ENCODE data around the gene RBFOX2.
"Not testable (repeated sequence)": the region's sequence is repeated elsewhere in the genome, so short reads cannot be mapped to it uniquely, and the experiment has no call there.

Gene RBFOX2, protein sequence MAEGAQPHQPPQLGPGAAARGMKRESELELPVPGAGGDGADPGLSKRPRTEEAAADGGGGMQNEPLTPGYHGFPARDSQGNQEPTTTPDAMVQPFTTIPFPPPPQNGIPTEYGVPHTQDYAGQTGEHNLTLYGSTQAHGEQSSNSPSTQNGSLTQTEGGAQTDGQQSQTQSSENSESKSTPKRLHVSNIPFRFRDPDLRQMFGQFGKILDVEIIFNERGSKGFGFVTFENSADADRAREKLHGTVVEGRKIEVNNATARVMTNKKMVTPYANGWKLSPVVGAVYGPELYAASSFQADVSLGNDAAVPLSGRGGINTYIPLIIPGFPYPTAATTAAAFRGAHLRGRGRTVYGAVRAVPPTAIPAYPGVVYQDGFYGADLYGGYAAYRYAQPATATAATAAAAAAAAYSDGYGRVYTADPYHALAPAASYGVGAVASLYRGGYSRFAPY

DNA sequence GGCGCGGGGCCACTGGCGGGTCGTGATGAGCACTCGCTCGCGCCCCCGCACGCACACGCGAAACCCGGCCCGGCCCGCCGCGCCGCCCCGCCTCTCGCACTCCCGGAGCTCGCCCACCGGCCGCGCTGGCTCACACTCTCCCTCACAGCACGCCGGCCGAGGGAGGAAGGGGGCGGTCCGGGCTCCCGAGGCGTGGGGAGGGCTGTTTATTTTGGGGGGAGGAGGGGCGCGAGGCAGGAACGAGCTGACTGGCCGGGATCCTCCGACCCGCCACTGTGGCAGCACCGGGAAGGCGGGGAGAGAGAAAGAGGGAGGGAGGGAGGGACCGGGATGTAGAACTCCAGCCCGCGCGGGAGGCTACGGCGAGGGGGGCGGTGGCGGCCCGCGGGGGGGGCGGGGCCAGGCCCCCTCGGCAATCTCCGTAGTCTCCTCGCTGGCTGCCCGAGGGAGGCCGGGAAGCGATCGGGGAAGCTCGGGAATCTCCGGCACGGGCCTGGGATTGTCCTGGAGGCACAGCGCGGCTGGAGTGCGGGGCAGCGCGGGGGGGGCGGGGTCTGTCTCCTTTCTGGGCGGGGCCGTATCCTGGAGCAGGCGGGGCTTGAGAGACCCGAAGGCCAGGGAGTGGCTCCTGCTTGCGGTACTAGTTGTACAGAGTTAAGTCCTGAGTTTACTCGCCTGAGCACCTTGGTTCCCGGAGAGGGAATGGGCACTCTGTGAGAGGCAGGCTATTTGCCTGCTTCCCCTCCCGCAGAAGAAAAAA, at the start of gene RBFOX2:
RBFOX2 (minus strand) TSS at position 179 of the 760 bp plus-strand sequence. CDS start 399 bp downstream, outside the sequence.
- DNase-seq (ENCODE audit: low read depth): peak; percentile 37

DNA sequence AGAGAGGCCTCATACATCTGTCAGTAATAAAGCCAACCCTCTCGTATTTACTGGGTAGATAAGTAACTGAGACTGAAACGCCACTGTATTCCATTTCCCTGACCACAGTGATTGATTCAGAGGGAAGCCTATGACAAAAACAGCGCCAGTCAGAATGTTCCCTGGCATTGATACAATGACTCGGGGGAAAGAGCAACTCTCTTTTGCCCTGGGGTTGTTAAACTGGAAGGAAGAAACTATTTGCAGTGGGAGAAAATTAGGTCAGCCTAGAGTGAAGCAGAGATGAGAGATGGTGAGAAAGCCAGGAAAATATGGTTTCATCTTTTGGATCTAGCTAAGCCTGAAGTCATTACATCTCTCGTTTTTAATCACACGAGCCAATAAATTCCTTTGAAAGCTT, 48.6 kb upstream of the RBFOX2 start:
- no peak for DNase-seq (ENCODE audit: low read depth)

DNA sequence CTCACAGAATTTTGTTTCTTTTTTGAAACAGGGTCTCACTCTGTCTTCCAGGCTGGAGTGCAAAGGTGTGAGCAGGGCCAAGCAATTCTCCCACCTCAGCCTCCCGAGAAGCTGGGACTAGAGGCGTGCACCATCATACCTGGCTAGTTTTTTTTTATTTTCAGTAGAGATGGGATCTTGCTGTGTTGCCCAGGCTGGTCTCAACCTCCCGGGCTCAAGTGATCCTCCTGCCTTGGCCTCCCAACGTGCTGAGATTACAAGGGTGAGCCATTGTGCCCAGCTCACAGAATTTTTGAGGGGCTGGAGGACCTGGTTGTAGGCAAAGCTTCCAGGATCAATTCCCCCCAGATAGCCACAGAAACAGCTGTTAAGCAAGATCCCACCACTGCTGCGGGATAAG, 47.1 kb upstream of the RBFOX2 start:
- no peak for DNase-seq (ENCODE audit: low read depth)

DNA sequence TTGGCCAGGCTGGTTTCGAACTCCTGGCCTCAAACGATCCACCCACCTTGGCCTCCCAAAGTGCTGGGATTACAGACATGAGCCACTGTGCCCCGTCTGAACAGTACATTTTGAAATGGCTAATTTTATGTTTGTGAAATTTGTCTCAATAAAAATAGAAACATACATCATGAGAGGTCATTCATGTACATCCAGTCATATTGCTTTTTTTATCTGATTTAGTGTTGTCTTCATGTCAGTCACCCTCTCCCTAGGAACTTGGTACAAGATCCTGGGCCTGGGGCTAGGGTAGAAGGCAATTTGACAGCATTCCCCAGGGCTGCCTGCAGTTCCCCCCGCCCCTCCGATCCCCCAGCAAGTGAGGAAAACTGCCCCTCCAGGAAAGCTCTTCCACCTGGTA, 46.6 kb upstream of the RBFOX2 start:
- no peak for DNase-seq (ENCODE audit: low read depth)

DNA sequence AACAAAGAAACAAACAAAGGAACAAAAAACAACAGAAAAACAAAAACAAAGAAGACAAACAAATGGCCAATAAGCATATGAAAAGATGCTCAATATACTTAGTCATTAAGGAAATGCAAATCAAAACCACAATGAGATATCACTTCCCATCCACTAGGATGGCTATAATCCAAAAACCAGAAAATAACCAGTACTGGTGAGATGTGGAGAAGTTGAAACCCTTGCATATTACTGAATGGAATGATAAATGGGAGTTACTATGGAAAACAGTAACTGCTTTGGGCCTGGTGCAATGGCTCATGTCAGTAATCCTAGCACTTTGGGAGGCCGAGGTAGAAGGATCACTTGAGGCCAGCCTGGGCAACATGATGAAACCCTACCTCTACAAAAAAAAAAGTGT, 44.9 kb upstream of the RBFOX2 start:
- DNase-seq (ENCODE audit: low read depth): no peak

DNA sequence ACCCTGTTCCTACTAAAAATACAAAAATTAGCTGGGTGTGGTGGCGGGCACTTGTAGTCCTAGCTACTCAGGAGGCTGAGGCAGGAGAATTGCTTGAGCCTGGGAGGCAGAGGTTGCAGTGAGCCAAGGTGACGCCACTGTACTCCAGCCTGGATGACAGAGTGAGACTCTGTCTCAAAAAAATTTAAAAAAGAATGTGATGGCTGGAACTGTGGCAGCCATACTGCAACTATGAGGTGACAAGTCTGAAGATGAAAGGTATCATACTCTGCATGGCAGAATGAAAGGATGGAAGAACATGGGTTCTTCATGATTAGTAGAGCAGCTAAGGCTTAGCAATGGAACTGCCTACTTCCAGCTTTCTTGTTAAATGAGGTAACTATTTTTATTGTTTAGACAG, 42.0 kb upstream of the RBFOX2 start:
- DNase-seq (ENCODE audit: low read depth): not testable (repeated sequence)

DNA sequence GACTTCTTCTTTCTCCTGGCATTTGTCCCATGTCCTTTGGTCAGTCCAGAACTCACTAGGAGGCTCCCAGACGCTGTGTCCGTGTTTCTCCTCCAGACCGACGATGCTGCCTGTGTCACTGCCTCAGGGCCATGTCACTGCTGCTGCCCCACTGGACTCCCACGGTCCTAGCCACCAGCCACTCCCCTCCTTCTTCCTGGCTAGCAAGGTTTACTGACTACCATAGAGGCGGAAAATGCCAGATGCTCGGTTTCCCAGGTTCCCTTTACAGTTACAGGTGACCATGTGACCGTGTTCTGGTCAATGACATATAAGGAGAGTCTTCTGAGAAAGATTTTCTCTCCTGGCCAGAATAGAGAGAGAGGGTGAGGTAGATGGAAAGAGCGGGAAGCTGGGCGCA, 40.7 kb upstream of the RBFOX2 start:
- DNase-seq (ENCODE audit: low read depth): no peak

DNA sequence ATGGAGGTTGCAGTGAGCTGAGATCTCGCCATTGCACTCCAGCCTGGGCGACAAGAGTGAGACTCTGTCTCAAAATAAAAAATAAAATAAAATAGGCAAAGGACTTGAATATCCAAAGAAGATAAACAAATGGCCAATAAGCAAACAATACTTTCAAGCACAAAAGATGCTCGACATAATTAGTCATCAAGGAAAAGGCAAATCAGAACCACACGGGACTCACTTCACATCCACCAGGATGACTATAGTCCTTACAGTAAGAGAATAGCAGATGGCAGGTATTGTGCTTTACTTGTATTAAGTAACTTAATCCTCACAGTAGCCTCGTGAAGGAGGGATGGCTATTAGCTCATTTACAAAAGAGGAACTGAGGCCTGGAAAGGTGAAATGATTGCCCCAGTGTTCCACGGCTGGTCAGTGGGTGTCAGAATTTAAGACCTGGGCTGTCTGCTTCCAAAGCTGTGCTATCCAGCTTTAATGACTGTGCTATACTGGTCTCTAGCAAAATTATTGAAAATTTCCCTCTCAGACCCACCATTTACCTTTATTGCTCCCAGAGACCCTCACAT, 40.2 kb upstream of the RBFOX2 start:
- no peak for DNase-seq (ENCODE audit: low read depth)

DNA sequence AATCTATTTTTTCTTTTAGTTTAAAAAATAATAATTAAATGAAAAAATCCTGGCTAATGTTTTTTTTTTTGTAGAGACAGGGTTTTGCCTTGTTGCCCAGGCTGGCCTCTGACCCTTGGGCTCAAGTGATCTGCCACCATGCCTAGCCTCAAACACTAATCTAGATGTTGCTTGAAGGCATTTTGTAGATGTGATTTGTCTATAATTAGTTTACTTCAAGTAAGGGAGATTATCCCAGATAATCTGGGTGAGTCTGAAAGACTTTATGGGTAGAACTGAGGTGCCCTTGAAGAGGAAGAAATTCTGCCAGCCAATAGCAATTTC, 38.6 kb upstream of the RBFOX2 start:
- no peak for DNase-seq (ENCODE audit: low read depth)

DNA sequence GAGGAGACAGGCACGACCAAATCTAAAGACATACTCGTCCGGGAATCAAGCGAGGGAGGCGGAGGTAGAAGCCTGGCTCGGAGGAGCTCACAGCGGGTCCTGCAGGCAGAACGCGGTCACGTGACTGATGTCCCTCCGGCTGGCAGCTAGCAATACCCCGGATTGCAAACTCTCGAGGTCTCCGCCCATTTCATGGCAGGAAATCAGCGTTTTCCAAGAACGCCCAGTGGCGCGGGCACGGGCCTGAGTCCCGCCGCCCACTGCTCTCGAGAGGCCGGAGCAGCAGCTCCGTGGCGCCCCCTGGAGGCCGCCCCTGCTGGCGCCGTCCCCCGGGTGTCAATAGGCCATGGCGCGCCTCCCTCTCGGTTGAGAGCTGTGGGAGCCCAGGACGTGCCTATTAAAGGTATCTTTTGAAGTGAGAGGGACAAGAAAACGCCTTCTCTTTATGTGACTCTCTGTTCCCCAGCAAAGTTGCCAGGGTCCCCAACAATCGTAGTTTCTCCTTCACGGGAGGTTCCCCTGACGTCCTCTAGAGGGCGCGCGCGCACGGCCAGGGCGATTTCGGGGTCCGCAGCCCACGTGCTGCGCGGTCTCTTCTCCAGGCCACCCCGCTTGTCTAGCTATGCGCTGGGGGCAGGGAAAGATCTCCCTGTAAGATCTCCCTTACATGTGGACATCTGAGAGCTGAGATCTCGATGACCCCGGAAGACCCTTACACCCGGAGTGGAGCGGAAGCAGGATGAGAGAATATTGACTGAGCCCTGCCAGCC, 37.3 kb upstream of the RBFOX2 start:
- peak; percentile 36 for DNase-seq (ENCODE audit: low read depth)

DNA sequence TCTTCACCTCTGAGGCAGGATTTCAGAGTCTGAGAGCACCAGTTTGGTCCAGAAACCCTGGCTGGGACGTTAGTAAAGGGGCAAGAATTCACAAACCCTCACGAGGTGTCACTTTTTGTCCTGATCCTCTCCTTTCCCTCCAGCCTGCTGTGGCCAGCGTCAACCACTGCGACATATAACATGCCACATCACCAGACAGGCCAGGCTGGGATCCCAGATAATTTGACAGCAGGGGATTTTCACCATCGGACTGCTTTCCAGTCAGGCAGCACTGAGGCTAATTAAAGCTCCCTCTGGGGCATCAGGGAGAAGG, 36.8 kb upstream of the RBFOX2 start:
- DNase-seq (ENCODE audit: low read depth): no peak

DNA sequence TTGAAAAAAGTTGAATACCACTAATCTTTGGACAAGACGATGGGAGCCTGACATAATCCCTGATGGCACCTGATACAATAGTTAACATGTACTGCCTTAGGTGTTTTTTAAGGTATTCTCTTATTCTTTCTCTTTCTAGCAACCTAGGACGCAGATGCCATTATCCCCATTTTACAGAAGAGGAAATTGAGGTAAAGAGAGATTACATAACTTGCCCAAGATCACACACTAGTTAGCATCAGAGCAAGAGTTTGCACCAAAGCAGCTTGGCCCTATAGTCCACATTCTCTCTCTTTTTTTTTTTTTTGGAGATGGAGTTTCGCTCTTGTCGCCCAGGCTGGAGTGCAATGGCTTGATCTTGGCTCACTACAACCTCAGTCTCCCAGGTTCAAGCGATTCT, 35.7 kb upstream of the RBFOX2 start:
- no peak for DNase-seq (ENCODE audit: low read depth)

DNA sequence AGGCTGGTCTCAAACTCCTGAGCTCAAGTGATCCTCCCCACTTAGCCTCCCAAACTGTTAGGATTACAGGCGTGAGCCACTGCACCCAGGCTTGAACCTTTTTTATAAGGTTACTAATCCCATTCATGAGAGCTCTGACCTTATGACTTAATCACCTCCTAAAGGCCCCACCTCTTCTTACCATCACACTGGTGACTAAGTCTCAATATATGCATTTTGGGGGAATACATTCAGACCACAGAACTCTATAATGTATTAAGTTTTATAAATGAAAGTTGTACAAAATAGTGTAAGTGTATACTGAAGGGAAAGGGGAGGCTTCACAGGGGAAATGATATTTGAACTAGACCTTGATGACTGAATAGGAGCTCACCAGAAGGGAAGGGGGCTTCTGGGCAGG, 28.4 kb upstream of the RBFOX2 start:
- DNase-seq (ENCODE audit: low read depth): no peak

DNA sequence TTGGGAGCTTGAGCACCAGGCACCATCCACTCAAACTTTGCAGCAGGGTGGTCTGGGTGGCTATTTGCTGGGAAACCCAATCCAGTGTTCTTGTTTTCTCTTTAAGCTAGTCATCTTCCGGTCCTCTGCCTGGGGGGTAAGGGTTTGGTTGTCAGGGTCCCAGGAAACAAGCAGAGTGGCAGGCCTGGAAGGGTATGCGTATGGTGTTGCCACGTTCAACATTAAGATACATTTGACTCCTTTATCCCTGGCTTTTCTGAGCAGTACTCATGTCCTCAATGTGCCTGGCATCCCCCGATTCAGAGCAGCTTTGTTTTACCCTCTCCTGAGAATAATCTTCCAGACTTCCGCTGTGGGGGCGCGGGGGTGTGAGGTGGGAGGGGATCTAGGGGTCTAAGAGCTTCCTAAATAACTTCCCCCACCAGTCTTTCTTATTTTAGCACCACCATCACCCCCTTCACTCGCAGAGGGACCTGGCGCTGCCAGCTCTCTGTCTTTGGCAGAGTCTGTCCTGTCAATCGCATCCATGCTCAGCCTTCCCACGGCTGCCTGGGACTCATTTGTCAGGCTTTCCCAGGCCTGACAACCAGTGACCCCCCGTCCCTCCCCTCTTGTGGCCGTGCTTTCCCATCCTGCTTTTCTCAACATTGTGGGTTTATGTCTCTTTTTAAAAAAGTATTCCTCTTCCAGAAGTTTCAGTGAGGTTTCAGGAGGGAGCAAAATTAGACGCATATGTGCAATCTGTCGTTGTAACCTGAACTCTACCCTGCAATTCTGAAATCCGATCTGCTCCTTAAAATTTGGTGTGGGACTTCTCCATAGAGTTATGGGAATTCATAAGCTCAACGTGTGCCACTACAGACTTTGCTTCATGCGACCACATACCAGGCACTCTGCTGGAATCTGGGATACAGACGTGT, 27.0 kb upstream of the RBFOX2 start:
- DNase-seq (ENCODE audit: low read depth): no peak

DNA sequence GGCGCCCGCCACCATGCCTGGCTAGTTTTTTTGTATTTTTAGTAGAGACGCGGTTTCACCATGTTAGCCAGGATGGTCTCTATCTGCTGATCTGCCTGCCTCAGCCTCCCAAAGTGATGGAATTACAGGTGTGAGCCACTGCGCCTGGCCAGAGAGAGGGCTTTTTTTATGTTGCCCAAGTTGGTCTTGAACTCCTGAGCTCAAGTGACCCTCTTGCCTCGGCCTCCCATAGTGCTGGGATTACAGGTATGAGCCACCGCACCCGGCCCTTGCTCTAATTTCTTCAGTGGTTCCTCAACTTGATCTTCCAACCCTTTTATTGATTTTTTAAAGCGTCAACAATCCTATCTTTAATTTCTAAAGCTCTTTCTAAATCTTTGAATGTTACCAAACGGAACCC, 25.8 kb upstream of the RBFOX2 start:
- not testable (repeated sequence) for DNase-seq (ENCODE audit: low read depth)

DNA sequence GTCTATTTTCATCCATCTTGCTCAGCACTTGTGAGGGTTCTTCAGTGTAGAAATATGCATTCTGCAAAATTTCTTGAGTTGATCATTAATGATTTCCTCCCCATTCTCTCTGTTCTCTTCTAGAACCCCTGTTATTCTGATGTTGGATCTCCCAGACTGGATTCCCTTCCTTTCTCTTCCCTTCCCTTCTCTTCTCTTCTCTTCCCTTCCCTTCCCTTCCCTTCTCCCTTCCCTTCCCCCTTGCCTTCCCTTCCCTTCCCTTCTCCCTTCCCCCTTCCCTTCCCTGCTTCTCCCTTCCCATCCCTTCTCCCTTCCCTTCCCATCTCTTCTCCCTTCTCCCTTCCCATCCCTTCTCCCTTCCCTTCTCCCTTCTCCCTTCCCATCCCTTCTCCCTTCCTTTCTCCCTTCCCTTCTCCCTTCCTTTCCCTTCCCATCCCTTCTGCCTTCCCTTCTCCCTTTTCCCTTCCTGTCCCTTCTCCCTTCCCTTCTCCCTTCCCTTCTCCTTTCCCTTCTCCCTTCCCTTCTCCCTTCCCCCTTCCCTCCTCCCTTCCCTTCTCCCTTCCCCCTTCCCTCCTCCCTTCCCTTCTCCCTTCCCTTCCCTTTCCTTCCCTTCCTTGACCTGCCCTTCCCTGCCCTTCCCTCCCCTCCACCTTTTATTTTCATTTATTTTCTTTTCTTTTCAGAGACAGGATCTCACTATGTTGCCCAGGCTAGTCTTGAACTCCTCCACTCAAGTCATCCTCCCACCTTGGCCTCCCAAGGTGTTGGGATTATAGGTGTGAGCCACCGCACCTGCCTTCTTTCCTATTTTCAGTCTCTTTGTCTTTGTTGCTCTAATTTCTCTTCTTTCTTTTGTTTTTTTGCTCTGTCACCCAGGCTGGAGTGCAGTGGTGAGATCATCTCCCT, 24.9 kb upstream of the RBFOX2 start:
- no peak for DNase-seq (ENCODE audit: low read depth)

DNA sequence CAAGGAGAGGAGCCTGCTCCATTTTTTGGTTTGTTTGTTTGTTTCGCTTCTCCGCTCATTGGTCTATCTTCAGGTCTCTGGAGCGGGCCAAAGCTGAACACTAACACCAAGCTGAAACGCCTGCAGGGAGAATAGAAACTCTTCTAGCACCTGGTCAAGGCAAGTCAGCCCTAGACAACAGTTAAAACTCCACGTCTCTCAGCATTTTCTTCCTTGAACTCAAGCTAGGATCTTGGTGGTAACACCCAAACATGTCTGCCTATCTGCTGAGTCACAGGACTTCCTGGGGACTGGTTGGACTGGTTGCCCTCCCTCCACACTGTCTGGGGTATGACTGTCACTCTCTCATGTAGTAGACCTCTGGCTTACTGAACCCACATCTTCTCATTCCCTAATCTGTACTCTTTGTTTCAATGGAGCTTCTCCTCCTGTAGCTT, 23.9 kb upstream of the RBFOX2 start:
- no peak for DNase-seq (ENCODE audit: low read depth)

DNA sequence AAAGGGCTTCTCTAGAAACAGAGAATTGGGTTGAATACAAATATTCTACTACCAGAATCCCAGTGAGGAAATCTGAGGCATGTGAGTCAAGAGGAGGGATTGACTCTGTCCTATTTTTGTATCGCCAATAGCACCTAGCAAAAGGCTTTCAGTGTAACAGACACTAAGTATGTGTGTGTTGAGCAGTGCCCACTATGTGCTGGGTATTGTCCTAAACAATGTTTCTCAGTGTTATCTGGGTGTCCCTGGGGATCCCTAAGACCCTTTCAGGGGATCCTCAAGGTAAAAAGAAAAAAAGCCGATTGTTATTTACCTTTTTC, 21.0 kb upstream of the RBFOX2 start:
- no peak for DNase-seq (ENCODE audit: low read depth)

DNA sequence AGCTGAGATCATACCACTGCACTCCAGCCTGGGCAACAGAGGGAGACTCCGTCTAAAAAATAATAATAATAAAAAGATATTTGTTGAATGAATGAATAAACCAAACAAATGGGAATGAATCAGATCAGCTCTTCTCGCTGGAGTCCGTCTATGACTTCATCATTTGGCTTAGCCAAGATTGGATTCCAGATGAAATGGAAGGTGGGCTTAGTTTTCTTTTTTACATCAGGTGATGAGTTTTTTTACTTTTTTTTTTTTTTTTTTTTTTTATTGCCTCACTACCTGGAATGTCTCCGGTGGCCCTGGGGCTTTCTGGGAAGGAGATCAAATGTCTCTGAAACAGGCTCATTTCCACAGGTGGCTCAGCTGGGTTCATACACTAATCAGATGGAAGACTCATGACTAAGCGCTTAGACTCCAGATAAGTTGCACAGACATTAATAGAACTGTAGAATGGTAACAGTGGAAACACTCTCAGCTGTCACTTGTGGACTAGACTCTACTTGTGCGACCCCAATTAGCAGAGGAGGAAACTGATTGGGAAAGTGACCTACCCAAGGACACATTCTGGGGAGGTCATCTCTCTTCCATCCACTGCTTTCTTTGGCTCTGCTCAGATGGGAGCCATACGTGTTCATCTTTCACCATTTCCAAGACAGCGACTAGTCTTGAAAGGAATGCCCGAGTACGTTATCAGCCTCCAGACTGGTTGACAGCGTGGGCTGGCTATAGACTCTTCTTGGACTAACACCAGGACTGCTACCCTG, 20.5 kb upstream of the RBFOX2 start:
- no peak for DNase-seq (ENCODE audit: low read depth)

DNA sequence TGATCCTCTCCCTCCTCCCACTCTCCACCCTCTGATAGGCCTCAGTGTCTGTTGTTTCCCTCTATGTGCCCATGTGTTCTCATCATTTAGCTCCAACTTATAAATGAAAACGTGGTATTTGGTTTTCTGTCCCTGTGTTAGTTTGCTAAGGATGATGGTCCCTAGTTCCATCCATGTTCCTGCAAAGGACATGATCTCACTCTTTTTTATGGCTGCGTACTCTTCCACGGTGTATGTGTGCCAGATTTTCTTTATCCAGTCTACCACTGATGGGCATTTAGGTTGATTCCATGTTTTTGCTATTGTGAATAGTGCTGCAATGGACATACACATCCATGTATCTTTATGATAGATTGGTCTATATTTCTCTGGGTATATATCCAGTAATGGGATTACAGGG, 15.9 kb upstream of the RBFOX2 start:
- DNase-seq (ENCODE audit: low read depth): not testable (repeated sequence)
